GM12875 (cell line): ENCODE data around the gene RPL10.

Source experiments
- H3K4me3 ChIP-seq: one replicate; pipeline ENCODE4 v1.5.1; 2011; ENCODE audit warnings: low read depth, low read length, control low read depth
- CTCF ChIP-seq: IDR thresholded peaks from 2 replicates; pipeline ENCODE4 v1.5.1; 2011; ENCODE audit warnings: low read depth, mild to moderate bottlenecking, control low read depth, inconsistent platforms, low read length, moderate library complexity, borderline replicate concordance; ENCODE audit not compliant: insufficient read depth

Gene RPL10

GRCh38 chrX:154352012-154352401, 46.2 kb upstream of the RPL10 start:
- H3K4me3 ChIP-seq: no peak overlapping the region
- TF ChIP-seq CTCF: no peak

GRCh38 chrX:154352466-154352865, 45.7 kb upstream of the RPL10 start:
- no peak overlapping the region for H3K4me3 ChIP-seq
- no peak for TF ChIP-seq CTCF

- no peak overlapping the region for H3K4me3 ChIP-seq
- no peak for TF ChIP-seq CTCF
Observed at GRCh38 chrX:154353172-154353843, 44.9 kb upstream of the RPL10 start.

- no peak overlapping the region for H3K4me3 ChIP-seq
- TF ChIP-seq CTCF: no peak
Observed at GRCh38 chrX:154354013-154354412, 44.2 kb upstream of the RPL10 start.

DNA sequence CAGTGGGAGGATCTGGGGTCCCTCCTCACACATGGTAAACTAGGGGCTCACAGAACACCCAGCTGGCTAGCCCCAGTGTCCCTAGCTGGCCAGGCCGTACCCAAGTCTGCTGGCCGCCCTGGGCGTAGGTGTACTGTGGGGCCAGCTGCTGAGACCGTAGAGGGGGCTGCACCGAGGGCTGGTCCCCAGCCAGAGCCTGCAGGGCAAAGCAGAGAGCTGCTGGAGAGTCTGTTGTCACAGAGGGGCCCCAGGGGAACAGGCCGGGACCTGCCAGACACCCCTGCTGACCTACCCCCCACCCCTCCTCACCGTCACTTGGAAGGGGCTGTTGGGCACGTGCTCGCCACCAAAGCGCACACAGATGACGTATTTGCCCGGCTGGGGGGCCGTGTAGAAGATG, 43.7 kb upstream of the RPL10 start:
- H3K4me3 ChIP-seq: no peak overlapping the region
- TF ChIP-seq CTCF: no peak

DNA sequence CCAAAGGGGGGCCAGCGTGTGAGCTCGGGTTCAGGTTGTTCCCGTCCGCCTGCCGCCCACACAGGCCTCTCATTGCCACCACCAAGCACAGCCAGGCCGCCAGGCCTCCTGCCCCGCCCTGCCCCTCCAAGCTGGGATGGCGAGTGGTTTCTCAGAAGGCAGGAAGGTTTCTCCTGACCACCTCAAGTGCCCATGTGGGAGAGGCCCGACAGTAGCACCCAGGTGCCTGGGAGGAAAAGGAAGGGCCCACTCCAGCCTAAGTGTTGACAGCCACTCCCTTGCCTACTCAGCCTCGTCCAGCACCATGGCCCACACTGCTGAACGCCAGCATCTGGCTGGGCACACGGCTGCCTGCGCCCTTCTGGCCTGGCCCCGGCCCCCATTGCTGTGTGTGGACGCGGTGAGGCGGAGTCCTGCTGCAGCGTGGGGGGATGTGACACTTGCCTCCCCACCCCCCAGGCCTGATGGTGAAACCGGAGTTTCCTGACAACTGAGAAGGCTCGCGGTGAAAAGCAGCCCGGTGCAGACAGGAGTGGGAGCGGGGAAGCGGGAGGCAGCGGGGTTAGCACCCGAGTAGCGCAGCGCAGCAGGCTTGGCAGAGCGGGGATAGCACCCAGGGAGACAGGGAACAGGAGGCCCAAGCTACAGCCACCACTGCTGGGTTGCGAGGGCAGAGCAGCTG, 42.9 kb upstream of the RPL10 start:
- no peak overlapping the region for H3K4me3 ChIP-seq
- TF ChIP-seq CTCF: no peak

DNA sequence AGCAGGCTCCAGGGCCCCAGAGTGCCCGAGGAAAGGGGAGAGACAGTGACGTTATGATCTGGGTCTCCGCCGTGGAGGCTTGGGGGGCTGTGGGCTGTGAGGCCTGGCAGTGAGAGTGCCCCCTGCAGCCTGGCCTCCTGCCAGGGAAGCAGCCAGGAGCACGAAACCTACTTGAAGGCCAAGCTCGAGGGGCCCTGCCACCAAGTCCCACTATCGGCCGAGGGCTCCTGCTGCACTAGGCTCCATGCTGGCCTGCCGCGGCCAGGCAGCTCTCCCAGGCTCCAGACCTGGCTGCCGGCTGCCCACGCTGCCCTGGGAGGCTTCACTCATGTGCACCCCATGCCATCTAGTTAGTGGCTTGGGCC, 42.4 kb upstream of the RPL10 start:
- no peak overlapping the region for H3K4me3 ChIP-seq
- TF ChIP-seq CTCF: no peak
